UCSD-AML1 (cell line): Measurements from ENCODE around the gene SETD6.
"Not testable (repeated sequence)": the region's sequence is repeated elsewhere in the genome, so short reads cannot be mapped to it uniquely, and the experiment has no call there.

ENCODE experiments used
- DNase-seq: peaks from one replicate; lab custom pipeline; 2025; ENCODE audit not compliant: unreplicated experiment; lab: John Stamatoyannopoulos, UW

SETD6 gene

GRCh38 chr16:58537124-58537906, 22.0 kb downstream of the SETD6 start:
- DNase-seq = no peak

GRCh38 chr16:58541711-58542110, 26.4 kb downstream of the SETD6 start:
- DNase-seq = no peak

GRCh38 chr16:58542291-58542690, 27.0 kb downstream of the SETD6 start:
- DNase-seq = no peak

- no peak for DNase-seq
Measured at GRCh38 chr16:58543685-58544084, 28.4 kb downstream of the SETD6 start.

- no peak for DNase-seq
Measured at GRCh38 chr16:58548378-58548777, 33.1 kb downstream of the SETD6 start.

- no peak for DNase-seq
Measured at GRCh38 chr16:58551496-58551895, 36.2 kb downstream of the SETD6 start.

GRCh38 chr16:58556678-58557077, 41.4 kb downstream of the SETD6 start:
- DNase-seq = no peak

GRCh38 chr16:58563235-58563634, 47.9 kb downstream of the SETD6 start:
- no peak for DNase-seq

GRCh38 chr16:58563775-58564174, 48.5 kb downstream of the SETD6 start:
- DNase-seq = no peak

- DNase-seq = not testable (repeated sequence)
Measured at GRCh38 chr16:58565697-58566096, 50.4 kb downstream of the SETD6 start.
